GM21737 (cell line): ENCODE measurements around the gene ESPL1.

Source experiments
- ATAC-seq: cut with Tn5 transposase; IDR thresholded peaks from one replicate; pipeline ENCODE4 v1.9.1; 2021; ENCODE audit warnings: mild to moderate bottlenecking, moderate library complexity; ENCODE audit not compliant: unreplicated experiment

Gene ESPL1

DNA sequence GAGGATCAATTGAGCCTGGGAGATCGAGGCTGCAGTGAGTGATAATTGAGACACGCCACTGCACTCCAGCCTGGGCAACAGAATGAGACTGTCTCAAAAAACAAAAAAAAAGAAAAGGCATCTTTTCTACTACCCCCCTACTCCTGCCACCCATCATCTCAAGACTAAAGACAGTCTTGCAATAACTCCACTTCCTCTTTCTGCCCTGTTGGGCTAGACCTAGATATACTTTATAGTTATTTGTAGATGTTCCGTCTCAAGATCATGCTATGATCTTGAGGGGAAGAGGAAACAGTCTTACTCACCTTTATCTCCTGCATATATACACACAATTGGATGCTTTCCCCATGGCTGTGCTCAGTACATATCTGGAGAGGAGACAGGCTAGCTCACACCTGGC, 12.1 kb upstream of the ESPL1 start:
- no peak for ATAC-seq

GRCh38 chr12:53258541-53259539, 9.3 kb upstream of the ESPL1 start:
- no peak for ATAC-seq

- no peak for ATAC-seq
These were observed 8.2 kb upstream of the ESPL1 start for GRCh38 chr12:53259891-53260290.

DNA sequence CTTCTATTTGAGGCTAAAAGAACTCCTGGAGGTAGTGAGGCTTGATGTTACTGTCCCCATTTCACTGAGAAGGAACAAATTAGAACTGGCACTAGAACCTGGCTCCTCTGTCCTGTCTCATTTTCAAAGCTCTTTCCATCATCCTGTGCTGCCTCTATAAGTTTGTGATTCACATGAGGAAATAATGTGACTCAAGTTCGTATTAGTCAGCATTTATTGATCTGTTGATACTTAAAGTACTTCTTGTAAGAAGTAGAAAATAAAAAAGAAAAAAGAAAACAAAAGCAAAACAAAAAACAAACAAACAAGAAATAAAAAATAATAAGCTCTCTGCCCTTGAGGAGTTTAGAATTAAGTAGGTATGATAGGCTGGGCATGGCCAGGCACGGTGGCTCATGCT, 2.3 kb upstream of the ESPL1 start:
- ATAC-seq: no peak

DNA sequence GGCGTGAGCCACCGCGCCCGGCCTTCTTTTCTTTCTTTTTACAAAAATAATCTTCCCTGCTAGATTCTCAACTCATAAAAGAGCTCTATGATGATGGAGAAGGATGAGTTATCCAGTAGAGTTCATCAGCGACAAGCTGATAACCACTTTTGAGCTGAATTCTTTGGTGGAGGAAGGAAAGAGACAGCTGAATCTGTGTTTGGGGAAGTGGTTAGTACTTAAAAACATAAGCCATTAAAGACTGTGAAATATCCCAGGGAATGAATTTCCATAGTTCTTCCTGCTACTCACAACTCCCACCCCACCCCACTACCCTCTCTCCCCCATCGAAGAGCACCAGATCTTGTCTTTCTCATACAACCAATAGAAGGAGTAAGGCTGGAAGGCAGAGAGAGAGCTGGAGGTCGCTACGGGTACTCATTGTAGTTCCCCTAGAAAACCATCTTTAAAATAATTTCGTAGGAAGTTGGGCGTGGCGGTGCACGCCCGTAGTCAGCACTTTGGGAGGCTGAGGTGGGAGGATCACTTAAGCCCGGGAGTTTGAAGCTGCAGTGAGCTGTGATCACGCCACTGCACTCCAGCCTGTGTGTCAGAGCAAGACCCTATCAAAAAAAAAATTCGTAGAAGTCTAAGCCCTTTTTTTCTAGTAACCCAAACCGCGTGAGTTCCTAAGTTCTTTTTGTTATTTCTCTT, 647 bp upstream of the ESPL1 start:
- ATAC-seq: peak; percentile 3

DNA sequence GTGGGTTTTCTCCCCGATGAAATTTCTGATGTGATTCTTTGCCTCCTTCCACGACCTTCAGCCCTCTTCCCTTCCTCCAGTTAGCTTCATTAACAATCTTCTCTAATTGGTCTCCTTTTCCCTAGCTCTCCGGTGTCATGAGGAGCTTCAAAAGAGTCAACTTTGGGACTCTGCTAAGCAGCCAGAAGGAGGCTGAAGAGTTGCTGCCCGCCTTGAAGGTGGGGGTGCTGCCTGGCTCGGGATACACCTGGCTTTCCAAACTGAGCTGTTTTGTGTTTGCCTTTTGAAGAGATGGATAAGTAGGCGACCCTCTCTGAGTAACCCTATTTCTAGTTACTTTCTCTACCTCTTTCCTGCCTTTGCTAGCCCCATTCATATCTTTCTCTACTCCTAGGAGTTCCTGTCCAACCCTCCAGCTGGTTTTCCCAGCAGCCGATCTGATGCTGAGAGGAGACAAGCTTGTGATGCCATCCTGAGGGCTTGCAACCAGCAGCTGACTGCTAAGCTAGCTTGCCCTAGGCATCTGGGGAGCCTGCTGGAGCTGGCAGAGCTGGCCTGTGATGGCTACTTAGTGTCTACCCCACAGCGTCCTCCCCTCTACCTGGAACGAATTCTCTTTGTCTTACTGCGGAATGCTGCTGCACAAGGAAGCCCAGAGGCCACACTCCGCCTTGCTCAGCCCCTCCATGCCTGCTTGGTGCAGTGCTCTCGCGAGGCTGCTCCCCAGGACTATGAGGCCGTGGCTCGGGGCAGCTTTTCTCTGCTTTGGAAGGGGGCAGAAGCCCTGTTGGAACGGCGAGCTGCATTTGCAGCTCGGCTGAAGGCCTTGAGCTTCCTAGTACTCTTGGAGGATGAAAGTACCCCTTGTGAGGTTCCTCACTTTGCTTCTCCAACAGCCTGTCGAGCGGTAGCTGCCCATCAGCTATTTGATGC, 797 bp downstream of the ESPL1 start:
- no peak for ATAC-seq

GRCh38 chr12:53274445-53274844, 6.3 kb downstream of the ESPL1 start:
- no peak for ATAC-seq

DNA sequence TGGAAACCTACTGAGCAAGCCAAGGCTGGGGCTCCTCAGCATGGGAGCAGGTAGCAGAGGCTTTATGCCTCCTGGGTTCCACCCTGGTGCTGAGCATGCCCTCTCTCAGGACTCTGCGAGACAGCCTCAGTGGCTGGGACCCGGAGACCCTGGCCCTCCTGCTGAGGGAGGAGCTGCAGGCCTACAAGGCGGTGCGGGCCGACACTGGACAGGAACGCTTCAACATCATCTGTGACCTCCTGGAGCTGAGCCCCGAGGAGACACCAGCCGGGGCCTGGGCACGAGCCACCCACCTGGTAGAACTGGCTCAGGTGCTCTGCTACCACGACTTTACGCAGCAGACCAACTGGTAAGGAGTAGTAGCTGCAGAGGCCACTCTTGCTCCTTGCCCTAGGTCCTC, 8.4 kb downstream of the ESPL1 start:
- no peak for ATAC-seq

DNA sequence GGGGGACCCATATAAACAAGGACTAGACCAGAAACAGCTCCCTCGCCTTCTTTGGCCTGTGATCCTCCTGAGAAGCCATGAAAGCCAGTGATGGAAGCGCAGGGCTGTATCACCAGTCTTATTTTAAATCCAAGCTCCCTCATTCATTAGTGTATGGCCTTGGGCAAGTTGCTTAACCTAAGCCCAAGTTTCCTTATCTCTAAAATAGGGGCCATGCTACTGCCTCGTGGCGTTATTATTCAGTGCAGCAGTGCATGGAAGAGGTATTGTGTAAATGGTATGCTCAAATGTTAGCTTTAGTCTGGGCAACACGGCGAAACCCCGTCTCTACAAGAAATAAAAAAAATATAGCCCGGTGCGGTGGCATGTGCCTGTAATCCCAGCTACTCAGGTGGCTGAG, 9.9 kb downstream of the ESPL1 start:
- no peak for ATAC-seq

DNA sequence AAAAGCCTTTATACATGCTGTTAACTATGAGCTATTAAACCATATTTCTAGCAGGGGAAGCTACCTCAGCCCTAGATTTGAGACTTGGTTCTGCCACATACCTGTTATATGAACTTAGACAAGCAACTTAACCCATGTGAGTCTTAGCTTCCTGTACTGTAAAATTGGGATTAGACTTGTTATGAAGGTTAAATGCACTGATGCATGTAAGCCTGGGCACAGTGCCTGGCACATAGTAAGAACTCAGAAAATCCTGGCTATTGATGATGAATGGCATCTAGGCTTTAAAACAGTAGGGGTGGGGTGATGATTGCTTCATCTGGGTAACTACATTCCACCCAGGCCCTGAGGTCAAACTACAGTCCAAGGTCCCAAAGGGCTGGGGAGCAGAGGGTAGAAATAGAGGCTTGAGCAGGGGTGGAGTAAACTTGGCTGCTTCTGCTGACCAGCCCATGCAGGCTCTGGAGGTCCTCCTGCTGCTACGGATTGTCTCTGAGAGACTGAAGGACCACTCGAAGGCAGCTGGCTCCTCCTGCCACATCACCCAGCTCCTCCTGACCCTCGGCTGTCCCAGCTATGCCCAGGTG, 11.3 kb downstream of the ESPL1 start:
- ATAC-seq: no peak

- ATAC-seq: no peak
These were observed 11.9 kb downstream of the ESPL1 start for GRCh38 chr12:53279888-53280498.

GRCh38 chr12:53286448-53286847, 18.3 kb downstream of the ESPL1 start:
- ATAC-seq: no peak

DNA sequence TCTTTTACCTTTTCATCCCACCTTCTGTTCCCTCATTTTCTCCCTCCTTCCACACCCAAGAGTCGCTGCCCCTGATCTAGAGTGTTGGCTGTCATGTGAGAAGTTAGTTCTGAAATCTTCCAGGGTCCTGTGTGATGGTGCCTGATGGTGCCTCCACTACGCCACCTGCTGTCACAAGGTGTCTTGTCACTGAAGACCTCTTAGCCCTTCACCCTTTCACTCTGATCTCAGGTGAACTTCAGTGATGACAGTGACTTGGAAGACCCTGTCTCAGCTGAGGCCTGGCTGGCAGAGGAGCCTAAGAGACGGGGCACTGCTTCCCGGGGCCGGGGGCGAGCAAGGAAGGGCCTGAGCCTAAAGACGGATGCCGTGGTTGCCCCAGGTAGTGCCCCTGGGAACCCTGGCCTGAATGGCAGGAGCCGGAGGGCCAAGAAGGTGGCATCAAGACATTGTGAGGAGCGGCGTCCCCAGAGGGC, 19.7 kb downstream of the ESPL1 start:
- no peak for ATAC-seq

DNA sequence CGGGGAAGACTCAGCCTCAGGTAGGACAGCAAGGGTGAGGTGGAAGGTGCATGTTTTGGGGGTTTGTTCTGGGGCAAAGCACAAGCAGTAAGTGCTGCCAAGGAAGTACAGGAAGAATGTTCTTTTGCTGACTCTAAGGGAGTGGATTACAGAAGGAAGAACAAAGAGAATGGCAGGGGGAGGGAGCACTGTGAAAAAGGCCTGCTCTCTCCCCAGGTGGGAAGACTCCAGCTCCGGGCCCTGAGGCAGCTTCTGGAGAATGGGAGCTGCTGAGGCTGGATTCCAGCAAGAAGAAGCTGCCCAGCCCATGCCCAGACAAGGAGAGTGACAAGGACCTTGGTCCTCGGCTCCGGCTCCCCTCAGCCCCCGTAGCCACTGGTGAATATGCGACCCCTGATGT, 20.2 kb downstream of the ESPL1 start:
- ATAC-seq: no peak

GRCh38 chr12:53289891-53290290, 21.8 kb downstream of the ESPL1 start:
- no peak for ATAC-seq

DNA sequence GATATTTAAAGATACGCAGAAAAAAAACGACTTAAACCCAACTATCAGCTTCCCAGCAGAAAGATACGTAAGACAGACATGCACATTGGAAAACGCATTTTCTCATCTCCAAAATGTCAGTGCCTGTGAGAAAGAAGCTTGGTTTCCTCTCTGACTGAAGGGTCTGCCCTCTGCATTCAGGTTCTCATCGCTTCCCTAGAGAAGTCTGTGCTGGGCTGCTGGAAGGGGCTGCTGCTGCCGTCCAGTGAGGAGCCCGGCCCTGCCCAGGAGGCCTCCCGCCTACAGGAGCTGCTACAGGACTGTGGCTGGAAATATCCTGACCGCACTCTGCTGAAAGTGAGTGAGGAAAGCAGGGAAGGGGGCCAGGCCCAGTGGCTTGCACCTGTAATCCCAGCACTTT, 22.6 kb downstream of the ESPL1 start:
- no peak for ATAC-seq

DNA sequence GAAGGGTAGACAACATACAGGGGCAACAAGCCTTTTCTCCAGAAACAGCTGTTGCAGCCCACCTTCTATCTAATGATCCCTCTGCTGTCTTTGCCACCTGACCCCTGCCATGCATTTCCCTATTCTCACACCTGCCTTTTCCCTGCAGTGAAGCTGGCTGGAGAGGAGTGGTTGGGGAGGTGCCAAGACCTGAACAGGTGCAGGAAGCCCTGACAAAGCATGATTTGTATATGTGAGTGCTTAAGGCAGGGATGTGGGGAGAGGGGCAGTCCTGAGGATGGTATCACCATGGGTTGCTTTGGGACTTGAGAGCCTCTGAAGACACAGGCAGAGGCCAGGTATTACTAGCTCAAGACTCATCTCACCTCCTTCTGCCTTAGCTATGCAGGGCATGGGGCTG, 24.3 kb downstream of the ESPL1 start:
- ATAC-seq: no peak

DNA sequence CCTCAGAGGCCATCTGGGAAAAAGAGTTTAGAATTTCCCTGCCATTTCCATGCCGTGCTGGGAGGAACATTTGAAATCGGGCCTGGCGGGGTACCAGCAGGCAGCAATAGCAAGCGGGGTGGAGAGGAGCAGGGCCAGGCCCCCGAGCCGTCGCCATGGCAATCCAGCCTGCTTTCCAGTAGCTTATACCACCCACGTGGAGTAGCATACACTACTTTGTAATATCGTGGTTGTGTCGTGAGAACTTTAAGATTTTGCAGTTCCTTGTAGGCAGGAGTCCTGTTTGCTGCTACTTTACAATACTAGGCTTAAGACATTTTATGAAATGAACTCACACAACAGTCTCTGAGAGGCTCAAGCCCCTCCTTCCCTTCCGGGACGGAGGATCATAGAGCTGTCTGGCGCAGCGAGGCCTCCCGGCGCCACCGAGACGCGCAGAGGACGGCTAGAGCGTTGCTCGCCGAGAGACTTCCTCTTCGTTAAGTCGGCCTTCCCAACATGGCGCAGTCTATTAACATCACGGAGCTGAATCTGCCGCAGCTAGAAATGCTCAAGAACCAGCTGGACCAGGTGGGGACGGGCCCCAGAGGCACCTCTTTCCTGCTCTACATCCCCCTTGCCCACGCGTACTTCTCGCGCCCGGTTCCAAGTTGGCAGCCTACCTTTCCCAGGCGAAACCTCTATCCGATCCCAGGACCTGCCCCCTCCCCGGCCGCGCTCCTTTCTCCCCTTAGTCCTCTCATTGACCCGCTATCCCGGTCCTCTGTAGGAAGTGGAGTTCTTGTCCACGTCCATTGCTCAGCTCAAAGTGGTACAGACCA, 27.2 kb downstream of the ESPL1 start, which contains the start of gene PFDN5:
Gene PFDN5 (plus strand): TSS at position 473 of the 821 bp plus-strand sequence. CDS start 26 bp downstream, at position 499.
- ATAC-seq: peak; percentile 87

GRCh38 chr12:53295891-53296219, 27.8 kb downstream of the ESPL1 start:
- no peak for ATAC-seq
